Articular chondrocyte of knee joint (primary cell): Measurements from ENCODE around the gene PAGR1. TPM values are rescaled to one million over a fixed set of nuclear protein-coding genes. Genes with fewer than 3 reads are reported as not detected.

ENCODE experiments used
- small RNA-seq: library from RNA; depleted of rRNA; stranded (forward); fragments of <200 nt; gene quantifications from one replicate; pipeline ENCODE3, GENCODE V24; 2012
- total RNA-seq: library from RNA; depleted of rRNA; stranded (reverse); fragments of >200 nt; gene quantifications from 2 replicates; pipeline ENCODE4 v1.2.3, GENCODE V29; 2012

The PAGR1 gene
- total RNA-seq = 13.7 and 18.3 TPM in 2 replicates

DNA sequence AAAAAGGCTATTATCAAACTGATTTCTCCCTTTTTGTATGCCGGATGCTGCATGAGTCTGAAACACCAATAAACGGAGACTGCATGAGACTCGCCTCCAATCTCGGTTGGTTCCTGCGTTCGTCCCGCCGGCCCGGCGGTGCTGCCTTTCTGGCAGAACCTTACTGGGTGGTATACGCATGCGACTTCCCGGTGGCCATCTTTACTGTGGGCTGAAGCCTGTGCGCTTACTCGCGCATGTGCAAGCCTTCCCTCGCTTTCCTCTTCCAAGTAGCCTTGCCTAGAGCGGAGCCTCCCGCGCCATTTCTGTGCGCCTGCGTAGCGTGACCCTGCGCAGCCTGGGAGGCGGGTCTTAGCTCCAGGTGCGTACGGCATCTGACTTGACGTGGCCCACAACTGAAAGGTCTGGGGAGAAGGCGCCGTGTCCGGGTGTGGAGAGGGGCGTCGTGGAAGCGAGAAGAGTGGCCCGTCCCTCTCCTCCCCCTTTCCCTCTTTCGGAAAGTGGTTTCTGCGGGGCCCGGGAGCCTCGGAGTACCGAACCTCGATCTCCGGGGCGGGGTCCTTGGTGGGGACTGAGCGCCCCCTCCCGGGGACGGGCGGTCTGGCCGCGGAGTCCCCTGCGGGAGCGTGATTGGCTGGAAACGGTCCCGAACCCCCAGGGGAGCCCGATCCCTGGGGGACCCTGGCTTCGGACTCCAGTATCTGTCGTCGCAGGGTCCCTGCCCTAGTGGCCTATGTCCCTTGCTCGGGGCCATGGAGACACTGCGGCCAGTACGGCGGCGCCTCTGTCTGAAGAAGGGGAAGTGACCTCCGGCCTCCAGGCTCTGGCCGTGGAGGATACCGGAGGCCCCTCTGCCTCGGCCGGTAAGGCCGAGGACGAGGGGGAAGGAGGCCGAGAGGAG, at the start of gene PAGR1:
Gene PAGR1 (plus strand): TSS at position 360 of the 901 bp plus-strand sequence. CDS start 374 bp downstream, at position 734.

GRCh38 chr16:29777576-29778350, 38.2 kb upstream of the PAGR1 start, which contains the start of gene ZG16:
TSS of gene ZG16 (plus strand) at chr16:29778256. CDS start at chr16:29779267, 1,011 bp downstream.

DNA sequence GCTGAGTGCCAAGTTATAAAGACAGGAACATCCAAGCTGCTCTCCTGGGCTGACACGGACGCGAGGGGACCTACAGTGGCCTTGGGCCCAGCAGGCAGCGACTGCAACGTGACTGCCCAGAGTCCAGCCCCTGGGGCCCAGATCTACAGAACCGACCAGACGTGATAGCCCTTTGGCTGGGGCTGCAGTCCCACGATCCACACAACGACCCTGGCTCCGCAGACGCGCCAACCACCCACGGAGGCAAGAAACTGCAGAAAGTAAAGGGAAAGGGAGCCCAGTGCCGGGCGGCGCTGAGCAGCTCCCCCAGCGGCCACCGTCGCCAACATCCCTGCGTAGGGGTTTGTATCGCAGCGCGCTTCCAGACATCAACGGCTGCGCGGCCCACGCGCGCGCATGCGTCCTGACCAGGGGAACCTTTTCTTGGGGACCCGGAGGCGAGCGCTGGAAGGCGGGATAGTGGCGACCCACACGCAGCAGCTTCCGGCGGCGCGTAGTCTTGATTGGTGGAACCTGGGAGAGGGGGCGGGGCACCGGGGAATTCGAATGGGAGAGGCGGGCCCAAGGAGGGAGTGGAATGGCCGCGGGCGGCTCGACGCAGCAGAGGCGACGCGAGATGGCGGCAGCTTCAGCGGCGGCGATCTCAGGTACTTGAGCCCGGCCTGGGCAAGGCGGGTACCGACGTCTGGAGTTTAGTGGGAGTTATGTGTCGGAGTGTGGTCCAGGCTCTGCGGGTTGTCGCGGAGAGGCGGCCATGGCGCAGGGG, 25.6 kb upstream of the PAGR1 start, which contains the start of gene KIF22:
Gene KIF22 (plus strand): TSS at position 569 of the 766 bp plus-strand sequence. CDS start 9 bp downstream, at position 578.

DNA sequence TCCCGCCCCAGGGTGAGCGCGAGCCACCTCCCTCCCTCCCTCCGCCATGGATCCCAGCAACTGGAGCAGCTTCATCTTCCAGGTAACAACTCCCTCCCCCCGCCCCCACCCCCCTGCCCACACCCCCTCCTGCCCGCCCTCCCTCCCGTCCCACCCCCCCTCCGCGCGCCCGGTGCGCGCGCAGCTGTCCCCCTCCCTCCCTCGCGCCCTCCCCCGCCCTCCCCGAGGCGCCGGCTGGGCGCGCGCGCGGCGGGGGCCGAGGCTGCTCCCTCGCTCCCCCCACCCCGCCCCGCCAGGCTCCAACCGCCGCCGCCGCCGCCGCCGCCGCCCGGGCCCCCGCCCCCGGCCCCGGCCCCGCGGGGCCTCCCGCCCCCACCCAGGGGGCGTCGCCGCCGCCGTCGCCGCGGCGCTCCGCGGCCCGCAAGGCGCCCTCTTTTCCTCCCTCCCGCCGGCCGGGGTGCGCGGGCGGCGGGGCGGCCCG, 9.8 kb upstream of the PAGR1 start, which contains the start of gene MAZ:
Gene MAZ (plus strand): TSS at position 431 of the 481 bp plus-strand sequence. CDS start 173 bp downstream, outside the sequence.

GRCh38 chr16:29811896-29812665, 3.9 kb upstream of the PAGR1 start, which contains the start of gene PRRT2:
TSS of gene PRRT2 (plus strand) at chr16:29812193. CDS start at chr16:29813055, 862 bp downstream.

DNA sequence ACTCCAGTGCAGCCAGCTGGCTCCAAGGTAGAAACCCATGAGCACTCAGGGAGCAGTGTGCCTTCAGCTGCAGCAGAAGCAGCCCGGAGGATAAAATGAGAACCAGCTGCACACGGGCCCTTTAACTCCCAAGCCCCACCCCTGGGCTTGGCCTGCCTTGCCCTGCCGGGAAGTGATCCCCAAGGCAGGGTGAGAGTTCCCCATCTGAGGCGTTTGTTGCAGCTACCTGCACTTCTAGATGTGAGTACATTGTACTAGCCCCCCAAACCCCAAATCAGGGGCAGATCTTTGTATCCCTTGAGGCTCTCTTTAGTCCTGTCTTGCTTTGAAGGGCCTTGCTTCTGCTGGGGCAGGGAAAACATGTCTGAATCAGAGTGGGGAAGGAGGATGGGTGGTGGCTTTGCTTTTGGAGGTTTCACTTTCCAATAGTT, 4.3 kb downstream of the PAGR1 start, which contains the start of gene MVP:
Gene MVP (plus strand): TSS at position 192 of the 431 bp plus-strand sequence. CDS start 10,088 bp downstream, outside the sequence.

GRCh38 chr16:29862884-29863668, 47.1 kb downstream of the PAGR1 start, which contains the start of gene CDIPT:
TSS of gene CDIPT (minus strand) at chr16:29863226. CDS start at chr16:29862857, 369 bp downstream.

Small RNAs within 50 kb of the gene (small RNA-seq; reads per million reads assigned to genes)
- gene AC009133.6 = not detected
- not detected for gene AC120114.4

Other genes with a start within 250 kb of the PAGR1 start
- not detected in 2 replicates for gene SPN, start 152.9 kb upstream of the PAGR1 start, total RNA-seq
- 0.52 and 1.6 TPM in 2 replicates for gene QPRT, start 137.0 kb upstream of the PAGR1 start, total RNA-seq
- not detected in 2 replicates for gene C16orf54, start 70.2 kb upstream of the PAGR1 start, total RNA-seq
- not detected in 2 replicates for gene ZG16, start 37.9 kb upstream of the PAGR1 start, total RNA-seq
- gene KIF22, start 25.4 kb upstream of the PAGR1 start, total RNA-seq = 14.9 and 21.0 TPM in 2 replicates
- 139 and 158 TPM in 2 replicates for gene MAZ, start 9.6 kb upstream of the PAGR1 start, total RNA-seq
- gene PRRT2, start 4.0 kb upstream of the PAGR1 start, total RNA-seq = 2.4 and 3.5 TPM in 2 replicates
- gene MVP, start 4.3 kb downstream of the PAGR1 start, total RNA-seq = 249 and 324 TPM in 2 replicates
- gene CDIPT, start 47.1 kb downstream of the PAGR1 start, total RNA-seq = 81.8 and 83.9 TPM in 2 replicates
- 1.8 and 2.6 TPM in 2 replicates for gene SEZ6L2, start 83.4 kb downstream of the PAGR1 start, total RNA-seq
- 3.1 and 4.8 TPM in 2 replicates for gene ASPHD1, start 84.3 kb downstream of the PAGR1 start, total RNA-seq
- 11.3 and 12.0 TPM in 2 replicates for gene KCTD13, start 110.1 kb downstream of the PAGR1 start, total RNA-seq
- gene TMEM219, start 145.9 kb downstream of the PAGR1 start, total RNA-seq = 74.1 and 77.0 TPM in 2 replicates
- 32.4 and 35.7 TPM in 2 replicates for gene TAOK2, start 157.7 kb downstream of the PAGR1 start, total RNA-seq
- 4.1 and 5.4 TPM in 2 replicates for gene HIRIP3, start 179.5 kb downstream of the PAGR1 start, total RNA-seq
- 26.7 and 26.9 TPM in 2 replicates for gene INO80E, start 180.1 kb downstream of the PAGR1 start, total RNA-seq
- under 0.01 and 0.13 TPM in 2 replicates for gene DOC2A, start 194.9 kb downstream of the PAGR1 start, total RNA-seq
- not detected in 2 replicates for gene C16orf92, start 207.0 kb downstream of the PAGR1 start, total RNA-seq
- 0.11 and 0.26 TPM in 2 replicates for gene TLCD3B, start 215.1 kb downstream of the PAGR1 start, total RNA-seq
- 828 and 846 TPM in 2 replicates for gene ALDOA, start 249.6 kb downstream of the PAGR1 start, total RNA-seq